Activated T-helper 17 cell treated with anti-CD3 and anti-CD28 coated beads, Interleukin-2, amount 50 U/mL, for 72 hours (primary cell): ENCODE results near the gene RGS9. TPM values are rescaled to one million over a fixed set of nuclear protein-coding genes. Genes with fewer than 3 reads are reported as not detected.
A peak's percentile ranks its signal among the peaks of the same experiment; 100 is the strongest.

ENCODE experiments used
- ATAC-seq: fragments of 150-1000 bp; cut with Tn5 transposase; replicated peaks from 2 replicates; pipeline ENCODE4 v1.10.0; 2021; ENCODE audit warnings: mild to moderate bottlenecking, moderate library complexity
- H3K27ac Mint-ChIP-seq: one replicate; pipeline ENCODE4 v1.8.0; 2022; ENCODE audit warnings: mixed read lengths
- H3K27me3 Mint-ChIP-seq: one replicate; pipeline ENCODE4 v1.8.0; 2022; ENCODE audit warnings: mixed read lengths
- H3K36me3 Mint-ChIP-seq: one replicate; pipeline ENCODE4 v1.8.0; 2022; ENCODE audit warnings: low read depth, mild to moderate bottlenecking, mixed read lengths
- H3K4me1 Mint-ChIP-seq: one replicate; pipeline ENCODE4 v1.8.0; 2022; ENCODE audit warnings: mixed read lengths
- H3K4me3 Mint-ChIP-seq: one replicate; pipeline ENCODE4 v1.8.0; 2022; ENCODE audit warnings: mild to moderate bottlenecking, mixed read lengths
- H3K9me3 Mint-ChIP-seq: one replicate; pipeline ENCODE4 v1.8.0; 2022; ENCODE audit warnings: mixed read lengths
- total RNA-seq, 2 donors: library from RNA; stranded (reverse); gene quantifications; one replicate each; pipeline ENCODE4 v1.2.3, GENCODE V29; 2022

Gene RGS9
- total RNA-seq, 2 donors from 2014 or later, result 5.1 to 7.5 TPM

DNA sequence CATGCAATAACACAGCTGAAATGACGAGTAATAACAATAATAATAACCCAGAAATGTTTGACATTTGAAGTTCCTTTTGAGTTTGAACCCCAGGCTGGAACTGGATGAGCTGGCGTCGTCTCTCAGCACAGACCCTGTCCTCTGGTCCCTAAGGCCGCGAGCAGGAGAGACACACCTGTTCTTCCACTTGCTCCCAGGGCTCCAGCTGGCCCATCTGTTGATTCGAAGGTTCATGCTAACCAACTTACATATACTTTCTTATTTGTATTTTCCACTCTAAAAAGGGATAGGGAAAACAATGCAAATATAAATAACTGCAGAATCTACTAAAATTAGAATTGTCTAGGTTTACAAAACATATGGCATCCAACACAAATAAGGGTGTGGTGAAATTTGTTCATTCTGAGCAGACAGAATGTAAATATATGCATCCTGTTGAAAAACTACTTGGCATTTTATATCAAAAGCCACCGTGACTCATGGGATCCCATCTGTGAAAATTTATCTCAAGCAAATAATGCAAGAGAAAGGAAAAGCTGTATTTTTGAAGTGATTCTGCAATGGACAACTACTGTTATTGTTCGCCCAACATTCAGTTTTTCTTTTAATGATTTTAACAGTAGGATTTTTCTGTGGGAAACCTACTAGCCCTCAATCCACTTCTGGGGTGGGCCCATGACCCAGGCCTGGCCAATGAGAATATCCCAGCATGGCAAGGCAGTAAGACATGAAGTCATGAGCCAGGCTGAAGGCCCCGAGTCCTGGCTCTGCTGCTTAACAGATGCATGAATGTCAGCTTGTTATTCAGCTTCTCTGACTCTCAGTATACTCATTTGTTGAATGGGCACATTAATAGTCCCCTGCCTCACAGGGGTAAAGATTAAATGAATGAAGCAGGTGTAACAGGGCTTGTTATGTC is 13.2 kb upstream of the RGS9 start:
- no peaks in the 10 kb centered on the region for H3K36me3 Mint-ChIP-seq
- H3K4me3 Mint-ChIP-seq, result peak overlapping the region; percentile 61
- peak overlapping the region; percentile 84 for H3K27ac Mint-ChIP-seq
- H3K9me3 Mint-ChIP-seq, result no peaks in the 10 kb centered on the region
- peaks cover 23% of the 10 kb centered on the region for H3K4me1 Mint-ChIP-seq
- H3K27me3 Mint-ChIP-seq, result peaks cover 10% of the 10 kb centered on the region
- ATAC-seq, result no peak

- Mint-ChIP-seq H3K27me3 (peaks cover 21% of the 10 kb centered on the region), H3K27ac (no peak overlapping the region), H3K36me3 (no peaks in the 10 kb centered on the region)
Observed at GRCh38 chr17:65130832-65131231, 6.3 kb upstream of the RGS9 start.

GRCh38 chr17:65131240-65131639 is 5.9 kb upstream of the RGS9 start:
- H3K4me1 Mint-ChIP-seq, result no peaks in the 10 kb centered on the region
- ATAC-seq, result no peak
- no peak overlapping the region for H3K27ac Mint-ChIP-seq
- no peak overlapping the region for H3K4me3 Mint-ChIP-seq
- peaks cover 21% of the 10 kb centered on the region for H3K27me3 Mint-ChIP-seq
- no peaks in the 10 kb centered on the region for H3K9me3 Mint-ChIP-seq
- H3K36me3 Mint-ChIP-seq, result no peaks in the 10 kb centered on the region

More at GRCh38 chr17:65130832-65131231, 6.3 kb upstream of the RGS9 start:
- Mint-ChIP-seq H3K4me1 (no peaks in the 10 kb centered on the region), H3K9me3 (no peaks in the 10 kb centered on the region), H3K4me3 (no peak overlapping the region)
- ATAC-seq, result no peak

DNA sequence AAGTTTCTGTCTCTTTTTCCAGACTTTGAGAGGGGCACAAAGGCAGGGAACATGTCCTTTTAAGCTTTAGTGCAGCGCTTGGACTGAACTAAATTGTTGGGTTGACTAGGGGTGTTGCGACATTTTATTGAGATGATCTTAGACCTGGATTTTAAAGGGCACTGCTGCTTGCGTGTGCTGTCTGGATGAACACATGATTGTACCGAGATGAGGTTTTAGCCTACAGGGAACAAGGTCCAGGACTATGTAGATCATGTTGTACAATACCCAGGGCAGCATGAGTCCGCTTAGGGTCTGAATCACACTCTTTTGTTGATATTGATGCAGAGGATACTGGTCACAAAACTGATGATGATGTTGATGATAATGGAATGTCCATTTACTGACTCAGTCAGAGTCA is 5.2 kb upstream of the RGS9 start:
- no peak overlapping the region for H3K27ac Mint-ChIP-seq
- H3K4me1 Mint-ChIP-seq, result no peaks in the 10 kb centered on the region
- no peaks in the 10 kb centered on the region for H3K36me3 Mint-ChIP-seq
- H3K9me3 Mint-ChIP-seq, result no peaks in the 10 kb centered on the region
- peaks cover 21% of the 10 kb centered on the region for H3K27me3 Mint-ChIP-seq
- H3K4me3 Mint-ChIP-seq, result no peak overlapping the region
- ATAC-seq, result no peak

GRCh38 chr17:65134035-65134434 is 3.1 kb upstream of the RGS9 start:
- no peak overlapping the region for H3K27ac Mint-ChIP-seq
- no peak for ATAC-seq
- peaks cover 5% of the 10 kb centered on the region for H3K4me1 Mint-ChIP-seq
- no peaks in the 10 kb centered on the region for H3K9me3 Mint-ChIP-seq
- H3K4me3 Mint-ChIP-seq, result no peak overlapping the region
- peaks cover 11% of the 10 kb centered on the region for H3K27me3 Mint-ChIP-seq
- no peaks in the 10 kb centered on the region for H3K36me3 Mint-ChIP-seq

DNA sequence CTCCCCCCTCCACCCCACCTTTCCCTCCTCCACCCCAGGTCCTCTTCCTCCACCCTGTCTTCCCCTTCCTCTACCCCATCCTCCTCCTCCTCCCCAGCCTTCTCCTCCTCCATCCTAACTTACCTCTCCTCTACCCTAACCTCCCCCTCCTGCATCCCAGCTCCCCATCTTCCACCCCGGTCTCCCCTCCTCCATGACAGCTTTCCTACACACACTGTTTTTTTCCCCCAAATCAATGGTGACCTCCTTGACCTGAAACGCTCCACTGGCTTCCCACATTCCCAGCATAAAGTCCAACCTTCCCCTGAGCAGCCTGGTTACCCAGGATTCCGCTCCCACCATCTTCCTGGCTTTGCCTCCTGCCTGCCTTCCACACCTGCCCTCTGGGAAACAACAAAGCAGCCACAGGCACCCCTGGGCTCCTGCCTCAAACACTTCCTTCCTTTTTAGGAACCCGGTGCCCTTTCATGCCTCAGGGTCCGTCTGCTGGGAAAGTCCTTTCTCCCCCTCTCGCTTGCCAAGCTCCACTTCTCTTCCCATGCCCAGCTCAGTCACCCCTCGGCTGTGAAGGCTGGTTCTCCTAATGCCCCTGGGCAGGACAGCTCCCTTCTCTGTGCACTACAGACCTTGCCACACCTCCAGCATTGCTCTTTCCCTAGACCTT is 2.1 kb downstream of the RGS9 start:
- no peaks in the 10 kb centered on the region for H3K9me3 Mint-ChIP-seq
- H3K4me1 Mint-ChIP-seq, result peaks cover 11% of the 10 kb centered on the region
- no peaks in the 10 kb centered on the region for H3K36me3 Mint-ChIP-seq
- H3K27me3 Mint-ChIP-seq, result peaks cover 4% of the 10 kb centered on the region
- peak overlapping the region; percentile 5 for H3K27ac Mint-ChIP-seq
- ATAC-seq, result no peak
- H3K4me3 Mint-ChIP-seq, result peak overlapping the region; percentile 11

DNA sequence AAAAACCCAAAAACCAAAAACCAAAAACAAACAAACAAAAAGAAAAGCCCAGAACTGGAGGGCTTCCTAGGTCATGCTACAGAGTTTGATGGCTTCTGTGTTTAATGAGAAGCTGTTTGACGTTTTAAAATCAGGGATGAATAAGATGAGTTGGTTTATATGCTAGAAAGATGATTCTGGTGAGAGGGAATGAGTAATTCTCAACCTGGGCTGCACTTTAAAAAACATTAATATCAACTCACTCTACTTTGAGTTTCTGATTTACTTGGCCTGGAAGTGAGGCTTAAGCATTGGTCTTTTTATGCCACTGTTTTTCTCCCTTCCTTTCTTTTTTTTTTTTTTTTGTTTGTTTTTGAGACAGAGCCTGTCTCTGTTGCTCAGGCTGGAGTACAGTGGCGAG is 5.1 kb downstream of the RGS9 start:
- Mint-ChIP-seq H3K27ac (no peak overlapping the region), H3K4me1 (peaks cover 11% of the 10 kb centered on the region), H3K9me3 (no peaks in the 10 kb centered on the region), H3K4me3 (no peak overlapping the region), H3K27me3 (peaks cover 4% of the 10 kb centered on the region), H3K36me3 (no peaks in the 10 kb centered on the region)
- peak; percentile 72 for ATAC-seq

GRCh38 chr17:65143889-65144604 is 6.9 kb downstream of the RGS9 start:
- H3K4me1 Mint-ChIP-seq, result peaks cover 6% of the 10 kb centered on the region
- ATAC-seq, result no peak
- no peak overlapping the region for H3K27ac Mint-ChIP-seq
- H3K4me3 Mint-ChIP-seq, result no peak overlapping the region
- peaks cover 4% of the 10 kb centered on the region for H3K27me3 Mint-ChIP-seq
- no peaks in the 10 kb centered on the region for H3K36me3 Mint-ChIP-seq
- H3K9me3 Mint-ChIP-seq, result no peaks in the 10 kb centered on the region

- ATAC-seq, result no peak
- no peaks in the 10 kb centered on the region for H3K36me3 Mint-ChIP-seq
- no peaks in the 10 kb centered on the region for H3K9me3 Mint-ChIP-seq
- H3K27ac Mint-ChIP-seq, result no peak overlapping the region
- H3K4me3 Mint-ChIP-seq, result no peak overlapping the region
- H3K4me1 Mint-ChIP-seq, result peaks cover 6% of the 10 kb centered on the region
- H3K27me3 Mint-ChIP-seq, result no peaks in the 10 kb centered on the region
Observed at GRCh38 chr17:65145743-65146142, 8.6 kb downstream of the RGS9 start.

DNA sequence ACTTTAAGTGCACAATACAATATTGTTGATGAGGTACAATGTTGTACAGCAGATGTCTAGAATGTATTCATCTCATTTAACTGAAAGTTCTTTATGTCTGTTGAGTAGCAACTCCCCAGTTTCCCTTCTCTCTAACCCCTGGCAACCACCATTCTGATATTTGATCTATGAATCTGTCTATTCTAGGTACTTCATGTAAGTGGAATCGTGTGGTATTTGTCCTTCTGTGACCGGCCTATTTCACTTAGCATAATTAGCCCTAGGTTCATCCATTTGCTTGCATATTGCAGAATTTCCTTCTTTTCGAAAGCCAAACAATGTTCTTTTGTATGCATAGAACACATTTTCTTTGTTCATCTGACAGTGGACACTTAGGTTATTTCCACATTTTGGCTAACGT is 10.8 kb downstream of the RGS9 start:
- H3K27me3 Mint-ChIP-seq, result no peaks in the 10 kb centered on the region
- no peaks in the 10 kb centered on the region for H3K9me3 Mint-ChIP-seq
- no peak for ATAC-seq
- no peaks in the 10 kb centered on the region for H3K4me1 Mint-ChIP-seq
- H3K27ac Mint-ChIP-seq, result no peak overlapping the region
- no peaks in the 10 kb centered on the region for H3K36me3 Mint-ChIP-seq
- no peak overlapping the region for H3K4me3 Mint-ChIP-seq

- no peak overlapping the region for H3K4me3 Mint-ChIP-seq
- no peaks in the 10 kb centered on the region for H3K9me3 Mint-ChIP-seq
- ATAC-seq, result peak; percentile 99
- H3K36me3 Mint-ChIP-seq, result no peaks in the 10 kb centered on the region
- H3K27me3 Mint-ChIP-seq, result no peaks in the 10 kb centered on the region
- H3K27ac Mint-ChIP-seq, result peak overlapping the region; percentile 55
- H3K4me1 Mint-ChIP-seq, result peaks cover 10% of the 10 kb centered on the region
Observed at GRCh38 chr17:65154770-65155589, 17.8 kb downstream of the RGS9 start.

DNA sequence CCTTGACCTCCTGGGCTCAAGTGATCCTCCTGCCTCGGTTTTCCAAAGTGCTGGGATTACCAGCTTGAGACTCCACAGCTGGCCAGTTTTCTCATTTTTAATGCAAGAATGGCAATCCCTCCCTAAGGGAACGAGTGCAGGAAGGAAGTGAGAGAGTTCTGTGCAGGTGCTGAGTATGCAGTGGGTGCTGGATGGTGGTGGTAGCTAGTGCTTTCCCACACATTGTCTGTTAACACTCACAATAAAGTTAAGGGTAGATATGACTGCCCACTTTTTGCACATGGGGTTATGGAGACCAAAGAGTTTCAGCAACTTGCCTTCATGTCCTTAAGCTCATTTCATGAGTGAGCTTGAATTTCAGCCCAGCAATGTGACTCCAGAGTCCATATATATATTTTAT is 18.5 kb downstream of the RGS9 start:
- no peaks in the 10 kb centered on the region for H3K36me3 Mint-ChIP-seq
- no peaks in the 10 kb centered on the region for H3K9me3 Mint-ChIP-seq
- H3K27ac Mint-ChIP-seq, result no peak overlapping the region
- H3K4me3 Mint-ChIP-seq, result no peak overlapping the region
- H3K4me1 Mint-ChIP-seq, result peaks cover 10% of the 10 kb centered on the region
- H3K27me3 Mint-ChIP-seq, result no peaks in the 10 kb centered on the region
- no peak for ATAC-seq

DNA sequence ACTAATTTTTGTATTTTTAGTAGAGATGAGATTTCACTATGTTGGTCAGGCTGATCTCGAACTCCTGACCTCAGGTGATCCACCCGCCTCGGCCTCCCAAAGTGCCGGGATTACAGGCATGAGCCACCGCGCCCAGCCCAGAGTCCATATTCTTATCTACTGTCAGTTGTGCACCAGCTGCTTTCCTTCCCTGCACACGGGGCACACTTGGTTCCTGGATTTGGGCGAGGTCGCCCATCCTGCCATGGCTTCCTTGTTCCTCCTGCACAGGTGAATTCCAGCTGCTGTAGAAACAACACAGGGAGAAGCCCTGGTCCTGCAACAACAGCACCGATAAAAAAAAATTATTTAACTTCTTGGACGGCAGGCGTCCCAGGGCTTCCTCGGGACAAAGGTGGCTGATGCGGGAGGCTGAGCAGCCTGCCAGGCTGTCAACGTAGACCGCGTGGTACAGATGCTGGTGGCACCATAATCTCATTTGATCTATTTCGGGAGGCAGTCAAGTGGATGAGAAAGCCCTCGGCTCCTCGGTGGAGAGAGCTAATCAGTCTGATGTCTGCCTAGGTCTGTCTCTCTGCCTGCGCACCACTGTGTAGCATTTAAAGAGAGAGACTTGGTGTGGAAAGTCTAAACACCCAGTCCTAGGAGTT is 19.1 kb downstream of the RGS9 start:
- no peak overlapping the region for H3K27ac Mint-ChIP-seq
- no peak overlapping the region for H3K4me3 Mint-ChIP-seq
- H3K36me3 Mint-ChIP-seq, result no peaks in the 10 kb centered on the region
- H3K27me3 Mint-ChIP-seq, result no peaks in the 10 kb centered on the region
- peaks cover 10% of the 10 kb centered on the region for H3K4me1 Mint-ChIP-seq
- H3K9me3 Mint-ChIP-seq, result no peaks in the 10 kb centered on the region
- ATAC-seq, result no peak
